ENCODE data around the gene NDUFS6.

NDUFS6 gene

GRCh38 chr5:1858436-1858835 is 57.2 kb downstream of the NDUFS6 start:
- H3K4me3 ChIP-seq (ENCODE audit: low read depth, low read length, poor library complexity, severe bottlenecking): no peak overlapping the region
- TF ChIP-seq EZH2 (IDR thresholded peaks at IDR 0.05; ENCODE audit: borderline replicate concordance, low read length) (no peak), CTCF (IDR thresholded peaks at IDR 0.05; ENCODE audit: low read length) (no peak)
- H3K36me3 ChIP-seq (ENCODE audit: insufficient read depth, low read length): no peaks in the 10 kb centered on the region
- no peak overlapping the region for H3K27ac ChIP-seq (ENCODE audit: low read depth, low read length, poor library complexity, severe bottlenecking)
- no peaks in the 10 kb centered on the region for H3K79me2 ChIP-seq (ENCODE audit: insufficient read depth, low read length)
- no peak overlapping the region for H2AFZ ChIP-seq (ENCODE audit: low read length)
- H3K9me3 ChIP-seq (ENCODE audit: low read length): no peaks in the 10 kb centered on the region
- H3K9ac ChIP-seq (ENCODE audit: low read length): no peak overlapping the region
- H3K4me2 ChIP-seq (ENCODE audit: low read length): no peak overlapping the region
- no peaks in the 10 kb centered on the region for H3K9me2 ChIP-seq (ENCODE audit: low read depth, low read length)
- H3F3A ChIP-seq (ENCODE audit: insufficient read depth, low read length): no peaks in the 10 kb centered on the region
- no peaks in the 10 kb centered on the region for H3K4me1 ChIP-seq (ENCODE audit: insufficient read depth, low read length, severe bottlenecking)
- H3K27me3 ChIP-seq (ENCODE audit: insufficient read depth, low read length): no peaks in the 10 kb centered on the region
- H4K20me1 ChIP-seq (ENCODE audit: insufficient read depth, low read length): no peaks in the 10 kb centered on the region

GRCh38 chr5:1859099-1859498 is 57.9 kb downstream of the NDUFS6 start:
- H3K79me2 ChIP-seq (ENCODE audit: insufficient read depth, low read length): no peaks in the 10 kb centered on the region
- H3K36me3 ChIP-seq (ENCODE audit: insufficient read depth, low read length): no peaks in the 10 kb centered on the region
- H3K4me1 ChIP-seq (ENCODE audit: insufficient read depth, low read length, severe bottlenecking): no peaks in the 10 kb centered on the region
- H4K20me1 ChIP-seq (ENCODE audit: insufficient read depth, low read length): no peaks in the 10 kb centered on the region
- no peak overlapping the region for H3K4me3 ChIP-seq (ENCODE audit: low read depth, low read length, poor library complexity, severe bottlenecking)
- H3K27ac ChIP-seq (ENCODE audit: low read depth, low read length, poor library complexity, severe bottlenecking): no peak overlapping the region
- no peaks in the 10 kb centered on the region for H3K9me2 ChIP-seq (ENCODE audit: low read depth, low read length)
- no peak overlapping the region for H2AFZ ChIP-seq (ENCODE audit: low read length)
- no peak overlapping the region for H3K4me2 ChIP-seq (ENCODE audit: low read length)
- no peak overlapping the region for H3K9ac ChIP-seq (ENCODE audit: low read length)
- no peaks in the 10 kb centered on the region for H3K27me3 ChIP-seq (ENCODE audit: insufficient read depth, low read length)
- no peaks in the 10 kb centered on the region for H3F3A ChIP-seq (ENCODE audit: insufficient read depth, low read length)
- no peak for TF ChIP-seq CTCF (IDR thresholded peaks at IDR 0.05; ENCODE audit: low read length)
- no peaks in the 10 kb centered on the region for H3K9me3 ChIP-seq (ENCODE audit: low read length)

GRCh38 chr5:1860021-1860610 is 58.9 kb downstream of the NDUFS6 start:
- H2AFZ ChIP-seq (ENCODE audit: low read length): no peak overlapping the region
- TF ChIP-seq EZH2 (IDR thresholded peaks at IDR 0.05; ENCODE audit: borderline replicate concordance, low read length) (no peak), CTCF (IDR thresholded peaks at IDR 0.05; ENCODE audit: low read length) (no peak)
- no peaks in the 10 kb centered on the region for H3K9me3 ChIP-seq (ENCODE audit: low read length)
- 0 out of 2 replicates have a peak, but pooled peaks cover 2% of the 10 kb centered on the region for H3K27me3 ChIP-seq (ENCODE audit: insufficient read depth, low read length)
- H4K20me1 ChIP-seq (ENCODE audit: insufficient read depth, low read length): no peaks in the 10 kb centered on the region
- no peaks in the 10 kb centered on the region for H3K9me2 ChIP-seq (ENCODE audit: low read depth, low read length)
- H3K27ac ChIP-seq (ENCODE audit: low read depth, low read length, poor library complexity, severe bottlenecking): no peak overlapping the region
- no peaks in the 10 kb centered on the region for H3K36me3 ChIP-seq (ENCODE audit: insufficient read depth, low read length)
- no peaks in the 10 kb centered on the region for H3K79me2 ChIP-seq (ENCODE audit: insufficient read depth, low read length)
- H3K9ac ChIP-seq (ENCODE audit: low read length): no peak overlapping the region
- no peaks in the 10 kb centered on the region for H3F3A ChIP-seq (ENCODE audit: insufficient read depth, low read length)
- H3K4me2 ChIP-seq (ENCODE audit: low read length): no peak overlapping the region
- H3K4me1 ChIP-seq (ENCODE audit: insufficient read depth, low read length, severe bottlenecking): no peaks in the 10 kb centered on the region
- H3K4me3 ChIP-seq (ENCODE audit: low read depth, low read length, poor library complexity, severe bottlenecking): no peak overlapping the region
